GM18870 (cell line): Measurements from ENCODE around the gene CARMIL1.

Experiments
- ATAC-seq: cut with Tn5 transposase; IDR thresholded peaks from one replicate; pipeline ENCODE4 v1.9.1; 2021; ENCODE audit warnings: moderate library complexity; ENCODE audit not compliant: unreplicated experiment

CARMIL1 gene

DNA sequence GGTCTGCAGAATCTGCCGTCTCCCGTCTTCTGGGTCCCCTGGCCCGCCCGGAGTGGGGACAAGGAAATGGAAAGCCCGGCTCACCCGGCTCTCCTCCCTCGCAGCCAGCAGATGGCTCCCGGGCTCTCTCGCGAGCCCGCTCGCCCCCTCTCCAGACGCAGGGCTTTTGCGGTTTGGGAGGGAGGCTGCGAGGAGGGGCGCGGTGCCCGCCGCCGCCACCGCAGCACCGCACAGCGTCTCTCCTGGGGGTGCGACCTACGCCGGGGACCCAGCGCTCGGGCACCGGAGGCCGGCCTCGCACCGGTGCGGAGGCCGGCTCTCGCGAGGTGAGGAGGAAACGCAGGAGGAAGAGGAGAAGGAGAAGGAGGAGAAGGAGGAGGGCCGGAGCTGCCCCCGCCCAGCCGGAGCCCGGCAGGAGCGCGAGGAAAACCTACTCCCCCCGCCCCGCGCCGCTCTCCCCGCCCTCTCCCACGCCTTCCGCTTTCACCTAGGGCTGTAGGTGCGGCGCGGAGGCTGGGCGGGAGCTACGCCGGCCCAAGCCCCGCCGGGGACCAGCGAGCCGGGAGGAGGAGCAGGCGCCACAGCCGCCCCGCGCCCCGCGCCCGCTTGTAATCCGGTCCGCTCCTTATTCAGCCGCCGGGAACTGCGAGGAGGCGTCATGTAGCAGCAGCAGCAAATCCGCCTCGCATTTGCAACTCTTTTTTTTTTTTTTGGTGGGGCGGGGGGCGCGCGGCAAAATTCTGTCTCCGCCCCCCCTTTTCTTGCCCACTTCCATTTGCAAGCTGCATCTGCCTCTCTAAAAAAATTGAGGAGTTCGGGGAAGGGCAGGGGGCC, at the start of gene CARMIL1:
CARMIL1 (plus strand) TSS at position 461 of the 834 bp plus-strand sequence. CDS start 422 bp downstream, outside the sequence.
- peak; percentile 49 for ATAC-seq

DNA sequence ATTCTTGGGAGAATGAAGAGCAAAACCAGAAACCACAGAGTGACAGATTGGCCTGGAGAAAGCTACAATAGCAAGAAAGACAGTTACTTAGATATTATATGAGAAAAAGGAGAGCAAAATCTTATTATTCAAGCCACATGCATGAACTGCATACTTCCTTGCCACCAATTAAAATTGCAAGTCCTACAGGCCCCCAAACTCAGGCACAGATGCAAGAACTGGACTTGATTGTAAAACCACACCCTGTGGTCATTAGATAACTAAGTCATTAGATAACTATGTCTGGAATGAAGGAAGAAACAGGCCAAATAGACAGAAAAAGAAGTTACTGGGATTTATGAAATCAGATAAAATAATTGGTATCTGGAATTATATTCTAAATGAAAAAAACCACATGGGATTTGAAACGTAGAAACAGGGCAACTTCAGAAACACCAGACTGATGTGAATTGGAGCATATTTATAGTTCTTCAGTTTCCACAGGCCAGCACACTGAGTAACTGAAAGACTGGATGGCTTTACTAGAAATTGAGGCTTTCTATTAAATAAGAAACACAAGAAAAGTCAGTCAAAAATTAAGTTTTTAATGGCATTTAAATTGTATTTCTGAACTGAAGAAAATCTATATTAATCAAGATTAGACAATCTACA, 49.4 kb upstream of the CARMIL1 start:
- no peak for ATAC-seq

DNA sequence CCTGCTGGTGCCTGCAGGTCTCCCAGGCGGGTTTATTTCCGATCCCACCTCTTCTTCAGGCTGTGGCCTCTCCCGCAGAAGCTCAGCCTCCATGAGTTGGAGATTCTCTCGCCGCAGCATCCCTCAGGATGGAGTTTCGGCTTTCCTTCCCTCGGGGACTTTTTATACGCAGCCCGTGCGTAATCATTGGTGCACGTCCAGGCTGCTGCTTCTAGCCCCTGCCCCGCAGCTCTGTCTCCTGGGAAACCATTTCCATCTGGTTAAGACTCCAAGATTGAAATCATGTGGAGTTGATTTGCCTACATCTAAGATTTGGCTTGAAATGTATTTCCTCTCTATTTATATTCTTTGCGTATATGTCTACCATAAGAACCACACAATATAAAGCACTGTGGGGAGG, 46.7 kb upstream of the CARMIL1 start:
- ATAC-seq: no peak

DNA sequence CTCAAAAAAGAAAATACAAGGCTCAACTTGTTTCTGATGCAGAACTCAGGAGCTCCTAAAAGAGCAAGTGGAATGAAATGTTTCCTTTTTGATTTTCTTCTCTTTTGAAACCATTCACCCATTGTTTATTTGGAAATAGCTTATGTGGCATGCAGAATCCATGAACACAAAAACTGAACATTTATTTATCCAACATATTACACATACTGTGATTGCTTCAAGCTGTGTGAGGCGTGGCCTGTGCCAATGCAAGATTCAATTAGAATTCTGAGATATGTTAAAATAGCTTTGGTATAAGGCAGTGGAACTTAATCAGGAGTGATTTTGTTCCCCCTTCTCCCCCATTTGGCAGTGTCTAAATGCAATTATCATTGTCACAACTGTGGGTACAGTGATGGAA, 45.9 kb upstream of the CARMIL1 start:
- ATAC-seq: no peak

DNA sequence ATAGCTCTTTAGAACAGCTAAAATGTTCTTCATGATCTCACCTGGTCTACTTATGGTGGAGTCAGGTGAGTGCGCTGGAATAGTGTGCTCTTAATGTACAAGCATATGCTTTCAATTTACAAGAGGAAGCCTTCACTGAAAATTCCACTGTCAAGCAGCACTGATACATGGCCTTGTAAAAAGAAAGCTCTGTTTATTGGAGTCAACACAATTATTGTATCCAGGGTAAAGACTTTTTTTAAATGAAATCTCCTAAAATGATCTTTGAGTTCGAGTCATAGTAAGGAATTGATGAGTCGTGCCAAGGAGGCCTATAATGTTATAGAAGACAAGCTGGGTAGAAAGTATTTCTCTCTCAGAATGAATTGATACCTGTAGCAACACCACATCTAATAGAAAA, 41.6 kb upstream of the CARMIL1 start:
- no peak for ATAC-seq

DNA sequence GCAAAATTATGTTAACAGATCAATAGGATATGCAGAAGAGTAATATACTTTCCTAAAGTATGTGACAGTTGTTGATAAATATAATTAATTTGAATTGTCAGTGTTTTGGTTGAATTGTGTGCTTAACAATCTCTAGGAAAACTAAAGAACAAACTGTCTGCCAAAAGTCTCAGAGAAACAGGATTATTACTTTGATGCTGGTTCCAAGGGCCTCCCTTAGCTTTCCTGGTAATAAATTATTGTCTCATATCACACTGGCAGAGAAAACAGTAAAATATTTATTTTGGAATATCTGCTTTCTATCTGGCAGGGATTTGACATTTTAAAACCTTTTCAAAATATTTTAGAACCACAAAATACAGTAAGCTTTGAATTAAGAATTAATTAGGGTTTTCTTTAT, 40.1 kb upstream of the CARMIL1 start:
- ATAC-seq: no peak

DNA sequence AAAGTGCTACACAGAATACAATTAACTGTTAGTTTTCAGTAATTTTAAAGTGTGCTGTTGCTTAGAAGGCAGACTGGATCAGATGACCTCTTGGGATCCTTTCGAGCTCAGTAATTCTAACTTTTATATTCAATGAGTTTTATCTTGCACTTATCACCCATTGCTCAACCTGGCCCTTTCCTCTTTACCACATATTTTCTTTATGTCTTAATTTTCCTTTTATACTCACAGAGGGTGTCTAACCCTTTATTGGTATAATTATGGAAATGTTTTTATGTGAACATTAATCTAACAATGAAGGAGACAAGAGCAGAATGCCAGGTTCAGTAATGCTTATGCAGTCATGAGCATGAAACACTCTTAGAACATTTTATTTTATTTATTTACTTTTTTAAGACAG, 39.7 kb upstream of the CARMIL1 start:
- no peak for ATAC-seq

DNA sequence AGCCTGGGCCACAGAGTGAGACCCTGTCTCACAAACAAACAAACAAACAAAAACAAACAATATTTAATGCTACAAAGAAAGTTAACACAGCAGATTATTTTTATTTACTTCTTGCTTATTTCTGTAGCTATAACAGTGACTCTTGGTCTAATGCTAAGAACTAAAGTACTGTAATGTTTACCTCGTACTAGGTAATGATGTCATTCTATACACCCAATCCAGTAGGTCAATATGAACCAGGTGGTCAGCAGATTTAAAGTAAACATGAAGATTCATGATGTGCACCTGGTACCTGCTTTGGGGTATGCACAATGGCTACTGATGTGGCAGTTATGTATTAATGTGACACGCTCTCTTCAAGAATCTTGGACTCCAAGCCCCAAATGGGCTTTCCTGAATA, 36.6 kb upstream of the CARMIL1 start:
- no peak for ATAC-seq

DNA sequence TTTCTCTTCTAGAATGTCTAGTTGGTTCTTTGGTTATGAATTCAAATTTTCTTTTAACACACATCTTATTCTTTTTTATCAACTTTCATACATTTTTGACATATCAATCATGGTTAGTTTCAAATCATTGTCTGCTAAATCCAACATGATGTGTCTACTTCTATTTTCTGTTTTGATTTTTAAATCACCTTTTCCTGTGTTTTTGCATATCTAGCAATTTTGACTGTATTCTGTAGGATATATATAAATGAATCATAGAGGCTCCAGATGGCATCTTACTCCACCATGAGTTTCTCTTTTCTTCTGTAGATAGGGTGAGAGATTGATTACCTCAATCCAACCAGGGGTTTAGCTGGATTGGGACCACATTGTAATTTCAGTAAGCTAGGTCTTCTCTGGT, 34.3 kb upstream of the CARMIL1 start:
- no peak for ATAC-seq

DNA sequence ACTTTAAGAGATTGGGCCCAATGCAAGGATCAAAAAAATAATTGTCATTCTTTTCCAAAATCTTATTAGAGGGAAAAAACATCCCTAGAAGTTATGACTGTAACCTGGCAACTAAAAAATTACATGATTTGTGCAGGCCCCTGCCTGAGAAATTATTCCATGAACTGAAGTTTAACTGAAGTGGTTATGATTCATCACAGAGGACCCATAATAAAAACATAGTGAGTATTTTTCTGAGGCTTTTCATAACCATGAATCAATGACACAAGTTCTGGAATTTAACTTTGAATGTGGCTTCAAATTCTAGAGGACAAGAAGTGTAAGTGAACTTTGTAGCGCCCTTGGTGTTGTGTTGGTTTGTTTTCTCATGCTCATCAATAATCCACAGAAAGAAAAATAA, 31.1 kb upstream of the CARMIL1 start:
- no peak for ATAC-seq

DNA sequence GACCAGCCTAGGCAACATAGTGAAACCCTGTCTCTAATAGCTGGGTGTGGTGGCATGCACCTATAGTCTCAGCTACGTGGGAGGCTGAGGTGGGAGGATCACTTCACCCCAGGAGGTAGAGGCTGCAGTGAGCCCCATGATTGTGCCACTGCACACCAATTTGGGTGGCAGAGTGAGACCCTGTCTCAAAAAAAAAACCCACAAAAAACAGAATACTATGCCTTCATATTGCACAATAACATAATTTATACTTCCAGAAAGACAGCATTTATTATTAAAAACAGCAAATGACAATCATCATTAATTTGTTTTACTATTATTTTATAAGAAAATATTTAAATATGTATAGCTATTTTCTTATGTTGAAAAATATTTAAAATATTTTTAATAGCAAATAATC, 30.0 kb upstream of the CARMIL1 start:
- no peak for ATAC-seq

DNA sequence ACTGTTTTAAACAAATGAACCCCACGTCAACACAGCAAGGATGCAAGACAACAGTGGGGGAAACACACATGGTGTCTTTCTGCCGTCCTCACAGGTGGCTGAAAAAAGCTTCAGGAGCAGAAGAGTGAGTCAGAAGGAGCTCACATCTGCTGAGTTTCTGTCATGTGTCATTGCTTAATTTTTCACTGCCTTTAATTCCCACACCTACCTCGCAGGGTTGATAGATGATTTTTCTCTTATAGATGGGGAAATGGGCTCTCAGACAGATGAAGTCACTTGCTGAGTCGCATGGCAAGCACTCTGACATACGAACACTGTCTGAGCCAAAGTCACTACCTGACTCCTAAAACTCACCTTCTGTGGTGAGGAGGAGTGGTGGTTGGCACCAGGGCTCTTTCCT, 28.3 kb upstream of the CARMIL1 start:
- peak; percentile 72 for ATAC-seq

DNA sequence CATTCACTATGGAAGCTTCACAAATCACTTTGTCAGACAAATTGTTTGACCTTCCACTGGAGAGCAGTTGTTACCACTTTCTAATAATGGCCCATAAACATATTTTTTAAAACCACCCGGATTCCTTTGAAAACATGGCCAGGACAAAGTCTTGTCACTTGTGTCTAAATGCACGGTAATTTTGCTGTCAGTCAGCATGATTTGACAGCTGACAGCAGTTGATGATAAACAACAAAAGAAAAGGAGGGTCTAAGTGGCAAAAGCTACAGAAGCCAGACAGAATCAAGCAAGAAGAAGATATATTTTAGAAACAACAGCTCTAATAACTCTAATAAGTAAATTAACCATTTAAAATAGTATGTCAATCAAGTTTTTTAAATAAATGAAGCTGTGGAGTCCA, 27.7 kb upstream of the CARMIL1 start:
- ATAC-seq: no peak

DNA sequence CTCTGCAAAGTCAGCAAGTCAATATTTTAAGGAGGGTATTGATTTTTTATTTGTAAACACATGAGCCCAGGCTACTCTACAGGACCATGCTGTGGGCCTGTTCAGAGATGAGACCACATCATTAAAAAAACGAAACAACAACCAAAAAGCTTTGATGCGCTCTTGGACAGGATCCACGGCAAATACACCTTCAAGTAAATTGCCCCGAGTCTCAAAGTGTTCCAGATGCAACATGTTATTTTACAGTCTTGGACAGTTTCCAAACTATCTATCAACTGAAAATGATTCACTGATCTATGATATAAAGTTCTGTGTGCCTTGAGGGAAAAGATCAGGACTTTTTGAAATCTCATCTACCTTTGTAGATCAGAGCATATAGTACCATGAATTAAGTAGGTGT, 25.8 kb upstream of the CARMIL1 start:
- ATAC-seq: no peak

DNA sequence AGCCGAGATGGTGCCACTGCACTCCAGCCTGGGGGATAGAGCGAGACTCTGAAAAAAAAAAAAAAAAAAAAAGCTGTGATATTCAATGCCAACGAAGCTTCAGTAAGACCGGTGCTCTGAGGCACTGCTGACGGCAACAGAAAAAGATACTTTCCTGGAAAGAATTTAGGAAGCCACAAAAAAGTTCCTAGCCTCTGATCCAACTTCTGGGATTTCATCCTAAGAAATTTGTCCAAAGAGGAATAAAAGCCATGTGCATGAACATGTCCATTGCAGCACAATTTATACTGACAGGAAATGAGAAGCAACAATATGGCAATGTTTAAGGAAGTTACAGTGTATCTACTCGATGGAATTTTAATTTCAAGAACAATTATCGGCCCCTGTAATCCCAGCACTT, 24.5 kb upstream of the CARMIL1 start:
- ATAC-seq: no peak

DNA sequence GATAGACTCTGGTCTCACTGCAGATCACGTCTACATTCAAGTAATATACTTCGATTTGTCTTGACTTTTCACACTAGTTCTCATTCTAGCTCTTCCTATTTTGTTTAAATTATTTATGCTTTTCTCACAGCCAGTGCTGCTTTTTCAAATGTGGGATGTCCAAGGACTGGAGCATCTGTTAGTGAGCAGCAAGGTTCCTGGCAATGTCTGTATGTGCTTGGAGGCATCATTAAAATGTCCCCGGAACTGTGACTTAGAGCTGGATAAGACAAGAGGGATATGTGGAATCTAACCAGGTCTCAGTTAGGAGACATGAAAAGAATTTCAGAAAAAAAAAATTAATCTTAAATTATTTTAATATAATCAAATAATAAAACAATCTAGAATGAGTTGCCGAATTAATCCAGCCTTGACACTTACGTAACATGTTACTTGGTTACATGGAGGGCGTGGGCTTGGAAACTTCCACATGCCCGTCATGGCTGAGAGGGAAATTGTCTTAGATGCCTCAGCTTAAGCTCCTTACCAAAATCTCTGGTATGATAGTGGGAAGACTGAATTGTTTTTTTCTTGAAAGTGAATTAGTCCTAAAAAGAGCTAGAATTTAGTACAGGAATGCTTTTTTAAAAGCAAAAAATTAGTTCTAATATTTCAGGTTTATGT, 21.4 kb upstream of the CARMIL1 start:
- no peak for ATAC-seq

DNA sequence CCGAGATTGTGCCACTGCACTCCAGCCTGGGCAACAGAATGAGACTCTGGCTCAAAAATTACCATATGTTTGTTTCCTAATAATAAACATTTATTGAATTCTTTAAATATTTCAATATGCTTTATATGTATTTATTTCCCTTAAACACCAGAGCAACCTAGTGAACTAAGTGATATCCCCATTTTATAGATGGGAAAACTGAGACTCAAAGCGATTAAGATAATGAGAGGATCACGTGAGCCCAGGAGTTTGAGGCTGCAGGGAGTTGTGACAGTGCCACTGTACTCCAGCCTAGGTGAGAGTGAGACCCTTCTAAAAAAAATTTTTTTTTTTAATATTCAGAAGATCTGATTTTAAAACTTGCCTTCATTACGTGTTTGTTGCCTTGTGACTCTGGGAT, 19.4 kb upstream of the CARMIL1 start:
- no peak for ATAC-seq

DNA sequence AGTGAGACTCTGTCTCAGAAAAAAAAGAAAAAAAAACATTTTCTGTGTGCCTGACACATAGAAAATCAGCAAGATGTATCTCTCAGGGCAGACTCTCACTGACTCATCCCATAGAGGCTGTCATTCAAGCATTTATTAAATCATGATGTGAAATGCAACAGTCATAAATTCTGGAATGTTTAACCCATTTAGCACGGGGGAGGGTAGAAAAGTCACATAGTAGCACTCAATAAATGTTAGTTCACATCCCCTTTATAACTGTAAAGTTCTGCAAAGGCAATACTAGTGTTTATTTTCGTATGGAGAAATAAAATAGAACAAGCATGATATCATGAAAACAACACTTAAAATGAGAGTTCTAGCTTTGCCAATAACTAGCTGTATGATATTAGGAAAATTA, 15.5 kb upstream of the CARMIL1 start:
- ATAC-seq: no peak

DNA sequence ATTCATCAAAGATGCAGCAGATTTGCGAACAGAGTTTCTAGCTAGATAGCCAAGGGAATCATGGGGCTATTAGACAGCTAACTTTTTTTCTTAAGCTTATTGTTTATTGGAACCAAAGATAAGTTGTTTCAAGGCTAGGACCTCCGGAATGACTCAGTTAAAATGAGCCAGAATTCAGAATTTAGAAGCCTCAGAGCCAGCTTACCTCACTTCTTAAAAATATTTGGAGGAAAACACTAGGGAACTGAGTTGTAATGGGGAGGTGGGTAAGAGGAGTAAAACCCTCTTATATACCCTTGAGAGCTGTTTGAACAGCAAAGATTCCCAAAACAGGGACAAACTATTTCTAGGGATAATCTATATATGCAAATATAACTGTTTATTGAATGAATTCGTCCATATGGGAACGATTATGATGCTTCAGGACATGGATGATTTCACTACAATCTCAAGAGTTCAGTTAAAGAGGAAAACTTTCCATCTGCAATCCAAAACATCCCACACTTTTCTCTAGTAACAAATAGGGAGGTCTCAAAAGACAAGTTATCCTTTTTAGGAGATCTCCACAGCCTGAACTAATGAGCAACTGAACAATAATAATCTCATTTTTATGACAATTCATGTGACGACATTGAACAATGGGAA, 12.6 kb upstream of the CARMIL1 start:
- ATAC-seq: no peak

DNA sequence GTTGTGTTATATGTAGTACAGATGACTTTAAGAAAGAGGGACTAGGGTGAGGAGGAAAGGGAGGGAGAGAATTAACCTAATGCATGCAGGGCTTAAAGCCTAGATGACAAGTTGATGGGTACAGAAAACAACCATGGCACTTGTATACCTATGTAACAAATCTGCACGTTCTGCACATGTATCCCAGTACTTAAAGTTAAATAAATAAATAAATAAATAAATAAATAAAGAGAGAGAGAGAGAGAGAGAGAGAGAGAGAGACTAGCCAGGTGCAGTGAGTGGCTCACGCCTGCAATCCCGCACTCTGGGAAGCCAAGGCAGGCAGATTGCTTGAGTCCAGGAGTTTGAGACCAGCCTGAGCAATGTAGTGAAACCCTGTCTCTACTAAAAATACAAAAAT, 11.5 kb upstream of the CARMIL1 start:
- no peak for ATAC-seq

DNA sequence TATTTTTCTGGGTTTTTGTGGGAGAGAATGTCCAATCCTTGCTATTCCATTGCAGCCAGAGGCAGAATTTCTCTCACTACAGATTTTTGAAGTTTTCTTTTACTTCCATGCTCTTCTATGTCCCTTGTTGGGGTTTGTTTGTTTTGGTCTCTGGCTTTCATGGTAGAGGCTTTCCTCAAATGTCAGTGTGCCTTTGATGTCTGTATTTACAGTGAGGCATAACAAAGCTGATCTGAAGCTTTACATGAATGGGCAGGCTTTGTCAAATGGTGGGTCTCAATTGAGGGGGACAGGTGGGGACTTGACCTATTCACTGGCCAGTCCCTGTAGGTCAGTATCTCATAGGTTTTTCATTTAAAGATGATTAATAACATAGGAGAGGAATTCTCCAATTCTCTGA, 8.6 kb upstream of the CARMIL1 start:
- no peak for ATAC-seq

DNA sequence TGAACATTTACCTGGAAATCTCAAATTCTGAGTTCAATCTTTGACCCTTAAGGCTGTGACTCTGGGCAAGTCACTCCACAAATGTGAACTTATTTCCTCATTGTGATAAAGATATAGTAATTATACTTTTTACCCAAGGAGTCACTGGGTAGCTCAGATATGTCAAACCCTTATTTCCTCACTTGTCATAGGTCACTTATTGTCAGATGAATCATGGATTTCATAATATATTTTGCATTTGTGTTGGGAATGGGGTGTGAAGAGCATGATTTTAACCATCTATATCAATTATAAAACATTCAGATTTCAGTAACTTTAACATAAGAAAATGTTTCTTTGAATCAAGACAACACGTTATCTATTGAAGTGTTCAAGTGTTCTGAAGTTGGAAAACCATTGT, 3.7 kb upstream of the CARMIL1 start:
- ATAC-seq: no peak
